ENCODE results near the gene KIF19. TPM values are rescaled to one million over a fixed set of nuclear protein-coding genes. Genes with fewer than 3 reads are reported as not detected.

Gene KIF19
- total RNA-seq, 1 donor from 2014 or later = 80.8 TPM

- H3K4me3 Mint-ChIP-seq (ENCODE audit: unreplicated experiment) = no peak overlapping the region
- no peaks in the 10 kb centered on the region for H3K36me3 Mint-ChIP-seq (ENCODE audit: unreplicated experiment)
- H3K27ac Mint-ChIP-seq (ENCODE audit: unreplicated experiment) = no peak overlapping the region
Measured at GRCh38 chr17:74288785-74289184, 37.2 kb upstream of the KIF19 start.

GRCh38 chr17:74289688-74290087, 36.3 kb upstream of the KIF19 start:
- H3K27me3 Mint-ChIP-seq (ENCODE audit: unreplicated experiment) = peaks cover 3% of the 10 kb centered on the region
- H3K27ac Mint-ChIP-seq (ENCODE audit: unreplicated experiment) = no peak overlapping the region
- no peak overlapping the region for H3K4me3 Mint-ChIP-seq (ENCODE audit: unreplicated experiment)
- no peaks in the 10 kb centered on the region for H3K36me3 Mint-ChIP-seq (ENCODE audit: unreplicated experiment)
- peaks cover 14% of the 10 kb centered on the region for H3K4me1 Mint-ChIP-seq (ENCODE audit: low read depth, unreplicated experiment)
- no peak for DNase-seq
- H3K9me3 Mint-ChIP-seq (ENCODE audit: unreplicated experiment) = peaks cover 4% of the 10 kb centered on the region
- TF ChIP-seq CTCF (IDR thresholded peaks at IDR 0.05; ENCODE audit: partially characterized antibody, unreplicated experiment) = no peak

More at GRCh38 chr17:74288785-74289184, 37.2 kb upstream of the KIF19 start:
- Mint-ChIP-seq H3K4me1 (ENCODE audit: low read depth, unreplicated experiment) (peaks cover 14% of the 10 kb centered on the region), H3K9me3 (ENCODE audit: unreplicated experiment) (peaks cover 4% of the 10 kb centered on the region), H3K27me3 (ENCODE audit: unreplicated experiment) (peaks cover 3% of the 10 kb centered on the region)
- no peak for TF ChIP-seq CTCF (IDR thresholded peaks at IDR 0.05; ENCODE audit: partially characterized antibody, unreplicated experiment)
- DNase-seq = no peak

DNA sequence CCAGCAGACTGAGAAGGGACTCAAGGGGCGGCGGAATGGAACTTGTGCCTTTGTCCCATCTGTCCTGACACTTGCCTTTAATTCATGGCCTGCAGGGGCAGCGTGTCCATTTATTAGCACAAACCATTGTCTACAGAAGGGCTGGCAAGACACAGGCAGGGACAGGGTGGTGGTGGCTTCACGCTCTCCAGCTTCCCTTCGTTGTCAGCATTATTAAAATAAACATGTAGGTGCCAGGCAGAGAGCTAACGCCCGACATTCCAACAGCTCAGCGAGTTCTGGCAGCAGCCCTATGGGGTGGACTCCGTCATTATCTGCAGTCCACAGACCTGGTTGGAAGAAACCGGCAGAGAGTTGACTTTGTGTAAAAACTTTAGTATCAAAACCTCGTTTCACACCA, 35.7 kb upstream of the KIF19 start:
- no peak overlapping the region for H3K4me3 Mint-ChIP-seq (ENCODE audit: unreplicated experiment)
- H3K27ac Mint-ChIP-seq (ENCODE audit: unreplicated experiment) = no peak overlapping the region
- DNase-seq = no peak
- no peaks in the 10 kb centered on the region for H3K36me3 Mint-ChIP-seq (ENCODE audit: unreplicated experiment)
- peaks cover 2% of the 10 kb centered on the region for H3K27me3 Mint-ChIP-seq (ENCODE audit: unreplicated experiment)
- peaks cover 12% of the 10 kb centered on the region for H3K4me1 Mint-ChIP-seq (ENCODE audit: low read depth, unreplicated experiment)
- TF ChIP-seq CTCF (IDR thresholded peaks at IDR 0.05; ENCODE audit: partially characterized antibody, unreplicated experiment) = no peak
- H3K9me3 Mint-ChIP-seq (ENCODE audit: unreplicated experiment) = peaks cover 2% of the 10 kb centered on the region

DNA sequence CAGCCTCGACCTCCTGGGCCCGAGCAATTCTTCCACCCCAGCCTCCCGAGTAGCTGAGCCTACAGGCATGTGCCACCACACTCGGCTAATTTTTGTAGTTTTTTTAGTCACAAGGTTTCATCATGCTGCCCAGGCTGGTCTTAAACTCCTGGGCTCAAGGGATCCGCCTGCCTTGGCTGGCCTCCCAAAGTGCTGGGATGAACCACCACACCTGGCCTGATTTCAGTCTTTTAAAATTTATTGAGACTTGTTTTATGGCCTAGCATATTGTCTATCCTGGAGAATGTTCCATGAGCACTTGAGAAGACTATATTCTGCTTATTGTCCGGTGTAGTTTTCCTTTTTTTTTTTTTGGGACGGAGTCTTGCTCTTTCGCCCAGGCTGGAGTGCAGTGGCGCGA, 33.5 kb upstream of the KIF19 start:
- no peak for TF ChIP-seq CTCF (IDR thresholded peaks at IDR 0.05; ENCODE audit: partially characterized antibody, unreplicated experiment)
- Mint-ChIP-seq H3K36me3 (ENCODE audit: unreplicated experiment) (no peaks in the 10 kb centered on the region), H3K4me3 (ENCODE audit: unreplicated experiment) (no peak overlapping the region), H3K27ac (ENCODE audit: unreplicated experiment) (no peak overlapping the region), H3K27me3 (ENCODE audit: unreplicated experiment) (peaks cover 2% of the 10 kb centered on the region), H3K4me1 (ENCODE audit: low read depth, unreplicated experiment) (peaks cover 15% of the 10 kb centered on the region), H3K9me3 (ENCODE audit: unreplicated experiment) (no peaks in the 10 kb centered on the region)
- DNase-seq = no peak

- no peak overlapping the region for H3K27ac Mint-ChIP-seq (ENCODE audit: unreplicated experiment)
- no peaks in the 10 kb centered on the region for H3K36me3 Mint-ChIP-seq (ENCODE audit: unreplicated experiment)
- H3K9me3 Mint-ChIP-seq (ENCODE audit: unreplicated experiment) = no peaks in the 10 kb centered on the region
- H3K4me3 Mint-ChIP-seq (ENCODE audit: unreplicated experiment) = no peak overlapping the region
- peaks cover 14% of the 10 kb centered on the region for H3K4me1 Mint-ChIP-seq (ENCODE audit: low read depth, unreplicated experiment)
- DNase-seq = no peak
- no peak for TF ChIP-seq CTCF (IDR thresholded peaks at IDR 0.05; ENCODE audit: partially characterized antibody, unreplicated experiment)
- peaks cover 3% of the 10 kb centered on the region for H3K27me3 Mint-ChIP-seq (ENCODE audit: unreplicated experiment)
Measured at GRCh38 chr17:74295625-74296547, 30.1 kb upstream of the KIF19 start.

Data from glutamatergic neuron (in vitro differentiated cells).